ENCODE data around the gene SIX2.
"Not testable (repeated sequence)": the region's sequence is repeated elsewhere in the genome, so short reads cannot be mapped to it uniquely, and the experiment has no call there.

Gene SIX2

GRCh38 chr2:45009303-45009927 is at the start of gene SIX2:
TSS of gene SIX2 (minus strand) at chr2:45009452. CDS start at chr2:45009110, 342 bp downstream.
- DNase-seq (ENCODE audit: low read depth, low spot score) = peak; percentile 97

- no peak for DNase-seq (ENCODE audit: low read depth, low spot score)
Measured at GRCh38 chr2:45055162-45055605, 45.9 kb upstream of the SIX2 start.

- DNase-seq (ENCODE audit: low read depth, low spot score) = no peak
Measured at GRCh38 chr2:45053966-45054365, 44.7 kb upstream of the SIX2 start.

GRCh38 chr2:45052388-45052928 is 43.2 kb upstream of the SIX2 start:
- DNase-seq (ENCODE audit: low read depth, low spot score) = no peak

GRCh38 chr2:45049569-45050336 is 40.5 kb upstream of the SIX2 start:
- DNase-seq (ENCODE audit: low read depth, low spot score) = no peak

GRCh38 chr2:45047301-45047700 is 38.0 kb upstream of the SIX2 start:
- no peak for DNase-seq (ENCODE audit: low read depth, low spot score)

GRCh38 chr2:45046786-45047185 is 37.5 kb upstream of the SIX2 start:
- DNase-seq (ENCODE audit: low read depth, low spot score) = peak; percentile 36

- no peak for DNase-seq (ENCODE audit: low read depth, low spot score)
Measured at GRCh38 chr2:45045706-45046105, 36.5 kb upstream of the SIX2 start.

GRCh38 chr2:45044916-45045315 is 35.7 kb upstream of the SIX2 start:
- no peak for DNase-seq (ENCODE audit: low read depth, low spot score)

- DNase-seq (ENCODE audit: low read depth, low spot score) = no peak
Measured at GRCh38 chr2:45043174-45043573, 33.9 kb upstream of the SIX2 start.

- DNase-seq (ENCODE audit: low read depth, low spot score) = no peak
Measured at GRCh38 chr2:45042401-45042800, 33.1 kb upstream of the SIX2 start.

- no peak for DNase-seq (ENCODE audit: low read depth, low spot score)
Measured at GRCh38 chr2:45040786-45041185, 31.5 kb upstream of the SIX2 start.

- DNase-seq (ENCODE audit: low read depth, low spot score) = not testable (repeated sequence)
Measured at GRCh38 chr2:45039804-45040203, 30.6 kb upstream of the SIX2 start.

- not testable (repeated sequence) for DNase-seq (ENCODE audit: low read depth, low spot score)
Measured at GRCh38 chr2:45038861-45039260, 29.6 kb upstream of the SIX2 start.

GRCh38 chr2:45033302-45033701 is 24.1 kb upstream of the SIX2 start:
- DNase-seq (ENCODE audit: low read depth, low spot score) = no peak

GRCh38 chr2:45031028-45031427 is 21.8 kb upstream of the SIX2 start:
- no peak for DNase-seq (ENCODE audit: low read depth, low spot score)

GRCh38 chr2:45030553-45030952 is 21.3 kb upstream of the SIX2 start:
- no peak for DNase-seq (ENCODE audit: low read depth, low spot score)

GRCh38 chr2:45029215-45029614 is 20.0 kb upstream of the SIX2 start:
- DNase-seq (ENCODE audit: low read depth, low spot score) = no peak

GRCh38 chr2:45028276-45028675 is 19.0 kb upstream of the SIX2 start:
- DNase-seq (ENCODE audit: low read depth, low spot score) = no peak

- peak; percentile 20 for DNase-seq (ENCODE audit: low read depth, low spot score)
Measured at GRCh38 chr2:45026924-45027450, 17.7 kb upstream of the SIX2 start.

GRCh38 chr2:45024600-45025291 is 15.5 kb upstream of the SIX2 start:
- peak; percentile 90 for DNase-seq (ENCODE audit: low read depth, low spot score)

GRCh38 chr2:45024097-45024496 is 14.8 kb upstream of the SIX2 start:
- no peak for DNase-seq (ENCODE audit: low read depth, low spot score)

Measured in astrocyte of the hippocampus (primary cell).